ENCODE data around the gene CCDC39.

The CCDC39 gene

GRCh38 chr3:180679178-180680096, at the start of gene CCDC39:
Gene CCDC39, minus strand, starts transcription at chr3:180679489. Its CDS starts 109 bp downstream, at chr3:180679380.
- peak; percentile 95 for DNase-seq

DNA sequence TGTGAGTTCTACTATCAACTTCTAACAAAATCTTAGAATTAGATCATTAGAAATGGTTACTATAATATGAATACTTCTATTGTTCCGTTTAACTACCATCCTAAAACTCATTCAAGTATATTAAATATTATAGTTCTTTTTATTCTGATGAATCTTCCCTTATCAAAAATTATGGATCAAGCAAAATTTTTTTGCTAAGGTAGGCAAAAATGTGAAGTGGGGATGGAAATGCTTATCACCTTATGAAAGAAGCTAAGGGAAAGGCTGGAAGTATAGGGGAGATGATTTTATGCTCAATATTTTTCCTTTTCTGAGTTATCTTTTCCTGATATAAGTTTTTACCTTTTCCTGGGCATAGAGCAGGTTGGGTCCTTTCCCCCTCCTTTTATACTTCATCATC, 40.7 kb upstream of the CCDC39 start:
- no peak for DNase-seq

DNA sequence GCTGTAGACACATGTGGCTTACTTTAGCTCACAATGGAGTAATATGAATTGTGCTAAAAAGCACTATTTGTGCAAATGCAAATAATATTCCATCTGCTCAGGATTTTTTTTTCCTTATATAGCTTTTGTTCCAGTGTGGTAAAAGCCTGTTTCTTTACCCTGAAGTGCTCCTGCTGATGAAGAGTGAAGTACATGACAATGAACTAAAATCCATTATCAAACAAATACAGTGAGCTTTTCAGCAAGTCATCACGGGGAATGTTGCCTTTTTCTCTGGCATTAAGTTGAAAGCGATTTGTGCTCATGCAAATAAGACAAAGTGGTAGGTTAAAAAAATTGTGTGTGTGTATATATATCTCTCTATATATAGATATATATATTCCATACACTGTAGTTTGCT, 28.6 kb upstream of the CCDC39 start:
- DNase-seq, result no peak

DNA sequence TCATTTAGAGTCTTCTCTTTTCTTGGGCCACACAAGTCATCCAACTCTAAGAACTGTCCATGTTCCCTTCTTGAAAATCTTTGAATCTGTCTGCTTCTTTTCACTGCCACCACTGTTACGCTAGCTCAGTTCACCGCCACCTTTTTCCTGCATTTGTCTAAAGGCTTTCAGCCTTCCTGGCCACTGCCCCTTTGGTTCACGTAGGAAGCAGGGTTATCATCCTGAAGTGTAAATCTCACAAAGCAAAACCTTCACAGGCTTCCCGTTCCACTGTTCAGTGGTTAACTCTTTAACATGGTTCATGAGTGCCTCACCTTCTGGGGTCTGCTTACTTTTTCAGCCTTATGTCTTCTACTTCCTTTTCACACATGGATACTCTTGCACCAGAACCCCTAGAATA, 26.3 kb upstream of the CCDC39 start:
- DNase-seq, result no peak

DNA sequence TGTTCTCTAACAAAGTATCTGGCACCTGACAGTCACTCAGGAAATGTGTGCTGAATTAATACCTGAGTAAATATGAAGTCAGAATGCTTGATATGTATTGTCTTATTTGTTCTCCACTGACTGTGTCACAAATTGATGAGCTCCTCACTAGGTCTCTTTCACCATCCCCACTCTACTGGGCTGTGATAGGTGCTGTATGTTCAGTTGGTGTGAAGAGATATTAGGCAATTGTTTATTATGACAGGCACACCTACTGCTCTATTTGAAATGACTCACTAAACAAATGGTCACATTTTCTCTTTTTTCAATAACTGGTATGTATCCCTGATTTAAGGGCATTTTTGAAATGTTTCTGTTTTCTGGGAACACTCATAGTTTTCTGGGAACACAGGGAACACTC, 25.2 kb upstream of the CCDC39 start:
- no peak for DNase-seq

GRCh38 chr3:180700941-180701340, 21.7 kb upstream of the CCDC39 start:
- no peak for DNase-seq

DNA sequence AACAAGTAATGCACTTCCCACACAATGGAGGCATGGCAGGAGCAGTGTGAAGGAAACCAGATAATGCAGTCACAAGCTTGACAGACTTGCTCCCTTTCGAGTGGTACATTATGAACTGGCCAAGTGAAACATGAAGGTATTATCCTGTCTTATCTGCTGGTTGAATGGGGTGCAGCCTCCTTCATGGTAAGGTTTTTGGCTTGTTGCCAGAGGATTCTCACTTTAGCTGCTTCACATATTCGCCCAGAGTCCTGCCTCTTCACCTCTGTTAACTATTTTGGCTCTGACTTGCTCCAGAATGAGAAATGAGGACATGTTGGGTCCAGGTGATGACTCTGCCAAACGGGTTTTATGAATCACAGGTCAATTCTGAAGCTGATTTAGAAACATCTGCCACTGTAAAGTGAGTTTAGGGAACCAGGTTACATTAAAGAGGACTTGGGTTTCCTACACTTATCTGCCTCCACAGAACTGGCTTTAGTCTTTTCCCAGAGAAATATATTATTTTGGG, 19.5 kb upstream of the CCDC39 start:
- DNase-seq, result no peak

- DNase-seq, result no peak
Observed at GRCh38 chr3:180694321-180694720, 15.0 kb upstream of the CCDC39 start.

GRCh38 chr3:180693656-180694055, 14.4 kb upstream of the CCDC39 start:
- no peak for DNase-seq

GRCh38 chr3:180690061-180690460, 10.8 kb upstream of the CCDC39 start:
- DNase-seq, result no peak

- DNase-seq, result peak; percentile 27
Observed at GRCh38 chr3:180684807-180685206, 5.5 kb upstream of the CCDC39 start.

DNA sequence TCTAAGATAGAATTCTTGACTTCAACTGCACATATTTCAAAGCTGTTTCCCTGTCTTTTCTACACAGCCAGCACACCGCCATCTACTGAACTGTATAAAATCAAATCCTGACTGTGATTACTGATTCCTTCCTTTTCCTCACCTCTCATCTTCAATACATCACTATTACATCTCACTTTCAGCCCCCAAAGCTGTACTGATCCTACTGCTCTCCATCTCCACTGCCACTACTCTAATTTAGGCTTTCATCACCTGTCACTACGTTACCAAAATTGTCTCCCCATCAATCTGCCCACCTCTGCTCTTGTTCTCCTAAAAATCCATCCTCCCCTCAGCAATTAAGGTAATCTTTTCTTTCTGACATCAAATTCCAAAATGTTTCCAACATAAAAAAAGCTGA, 4.5 kb upstream of the CCDC39 start:
- no peak for DNase-seq

DNA sequence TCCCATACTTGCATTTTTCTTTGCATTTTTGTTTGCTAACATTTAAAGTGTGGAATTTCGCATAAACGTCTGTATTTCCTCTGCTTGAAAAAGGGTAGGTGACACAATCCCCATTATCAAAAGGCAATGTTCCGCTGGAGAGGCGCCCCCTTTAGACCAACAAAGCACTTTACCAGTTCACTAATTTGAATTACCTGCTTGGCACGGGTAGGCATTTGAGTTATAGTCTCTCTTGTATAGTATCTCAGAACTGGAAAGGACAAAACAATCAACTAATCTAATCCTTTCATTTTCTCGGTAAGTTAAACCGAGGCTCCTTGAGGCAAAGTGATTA, 775 bp upstream of the CCDC39 start:
- peak; percentile 73 for DNase-seq

- no peak for DNase-seq
Observed at GRCh38 chr3:180678231-180678630, 1.1 kb downstream of the CCDC39 start.

DNA sequence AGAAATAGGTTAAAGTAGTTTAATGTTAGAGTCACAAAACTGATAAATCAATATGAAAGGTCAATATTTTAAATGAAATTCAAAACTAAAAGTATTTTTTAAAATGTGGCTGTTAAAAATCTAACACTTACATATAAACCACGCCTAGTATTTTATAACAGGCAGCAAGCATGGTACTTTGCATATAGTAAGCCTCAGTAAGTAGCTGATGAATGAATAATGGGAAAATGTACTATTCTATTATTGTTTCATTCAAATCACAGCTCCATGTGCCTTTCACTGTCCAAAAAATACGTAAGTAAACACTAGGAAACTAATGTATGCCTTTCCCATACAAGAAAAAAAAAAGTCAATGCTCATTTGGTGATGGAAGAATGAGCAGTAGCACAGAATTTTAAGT, 17.8 kb downstream of the CCDC39 start:
- no peak for DNase-seq

- DNase-seq, result no peak
Observed at GRCh38 chr3:180657094-180657493, 22.2 kb downstream of the CCDC39 start.

GRCh38 chr3:180656406-180656805, 22.9 kb downstream of the CCDC39 start:
- no peak for DNase-seq

GRCh38 chr3:180646187-180646790, 33.0 kb downstream of the CCDC39 start:
- DNase-seq, result peak; percentile 4

- no peak for DNase-seq
Observed at GRCh38 chr3:180640987-180641386, 38.3 kb downstream of the CCDC39 start.

DNA sequence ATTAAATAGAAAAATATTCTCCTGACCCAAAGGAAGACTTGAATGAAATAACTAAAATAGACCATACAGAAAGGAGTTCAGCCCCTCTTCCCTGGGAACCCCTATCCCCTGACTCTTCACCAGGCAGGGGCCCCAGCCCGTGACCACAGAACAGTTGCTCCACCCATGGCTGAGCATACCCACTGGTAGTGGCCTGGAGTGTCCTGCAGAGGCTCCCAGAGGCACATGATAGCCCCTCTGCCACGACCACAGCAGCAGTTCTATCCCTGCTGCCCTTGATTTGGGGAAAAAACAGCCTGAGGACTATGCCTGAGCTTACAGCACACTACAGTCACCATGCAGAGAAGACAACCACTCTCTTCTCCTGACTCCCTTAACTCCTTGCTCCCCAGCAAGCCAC, 45.6 kb downstream of the CCDC39 start:
- peak; percentile 19 for DNase-seq

- no peak for DNase-seq
Observed at GRCh38 chr3:180631317-180631716, 48.0 kb downstream of the CCDC39 start.

- DNase-seq, result no peak
Observed at GRCh38 chr3:180630371-180630770, 48.9 kb downstream of the CCDC39 start.

GRCh38 chr3:180626844-180627243, 52.4 kb downstream of the CCDC39 start:
- DNase-seq, result no peak

DNA sequence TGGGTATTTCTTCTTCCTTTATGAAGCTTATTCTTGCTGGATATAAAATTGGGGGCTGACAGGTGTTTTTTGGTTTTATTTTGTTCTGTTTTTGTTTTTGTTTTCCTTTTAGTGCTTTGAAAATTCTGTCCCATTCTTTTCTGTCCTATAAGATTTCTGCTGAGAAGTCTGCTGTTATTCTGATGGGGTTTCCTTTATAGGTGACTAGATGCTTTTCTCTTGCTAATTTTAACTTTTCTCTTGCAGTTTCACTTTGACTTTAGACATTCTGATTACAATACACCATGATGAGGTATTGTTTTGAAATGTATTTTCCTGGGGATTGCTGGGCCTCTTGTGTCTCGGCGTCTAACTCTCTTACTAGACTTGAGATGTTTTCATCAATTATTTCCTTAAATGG, 54.6 kb downstream of the CCDC39 start:
- DNase-seq, result no peak
